Measurements from ENCODE around the gene ARMC3. TPM values are rescaled to one million over a fixed set of nuclear protein-coding genes. Genes with fewer than 3 reads are reported as not detected.

ARMC3 gene
- total RNA-seq, 1 donor from 2014 or later, result 1.5 TPM

DNA sequence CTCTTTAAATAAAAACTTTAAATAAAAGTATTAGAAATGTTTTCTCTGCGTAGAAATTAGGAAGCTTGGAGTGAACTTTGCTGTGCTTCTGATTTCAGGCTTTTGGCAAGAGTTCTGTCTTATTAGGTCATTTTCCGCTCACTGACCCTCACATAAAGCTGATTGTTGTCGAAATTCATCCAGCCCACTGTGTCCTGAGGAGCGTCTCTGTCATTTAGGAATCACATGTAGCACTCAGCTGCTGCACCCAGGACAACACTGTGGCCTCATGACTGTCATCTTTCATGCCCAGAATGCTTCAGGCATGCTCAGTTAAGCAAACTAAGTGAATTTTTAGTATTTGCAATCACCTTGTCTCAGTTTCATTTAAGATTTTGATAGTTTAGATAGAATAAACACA, 109.7 kb downstream of the ARMC3 start:
- H3K4me3 Mint-ChIP-seq, result no peak overlapping the region
- H3K4me1 Mint-ChIP-seq, result peaks cover 15% of the 10 kb centered on the region
- DNase-seq (ENCODE audit: low read depth, low spot score), result no peak
- H3K27ac Mint-ChIP-seq (ENCODE audit: unreplicated experiment), result no peak overlapping the region
- H3K36me3 Mint-ChIP-seq (ENCODE audit: low read depth), result no peaks in the 10 kb centered on the region
- TF ChIP-seq, protein P1, sequence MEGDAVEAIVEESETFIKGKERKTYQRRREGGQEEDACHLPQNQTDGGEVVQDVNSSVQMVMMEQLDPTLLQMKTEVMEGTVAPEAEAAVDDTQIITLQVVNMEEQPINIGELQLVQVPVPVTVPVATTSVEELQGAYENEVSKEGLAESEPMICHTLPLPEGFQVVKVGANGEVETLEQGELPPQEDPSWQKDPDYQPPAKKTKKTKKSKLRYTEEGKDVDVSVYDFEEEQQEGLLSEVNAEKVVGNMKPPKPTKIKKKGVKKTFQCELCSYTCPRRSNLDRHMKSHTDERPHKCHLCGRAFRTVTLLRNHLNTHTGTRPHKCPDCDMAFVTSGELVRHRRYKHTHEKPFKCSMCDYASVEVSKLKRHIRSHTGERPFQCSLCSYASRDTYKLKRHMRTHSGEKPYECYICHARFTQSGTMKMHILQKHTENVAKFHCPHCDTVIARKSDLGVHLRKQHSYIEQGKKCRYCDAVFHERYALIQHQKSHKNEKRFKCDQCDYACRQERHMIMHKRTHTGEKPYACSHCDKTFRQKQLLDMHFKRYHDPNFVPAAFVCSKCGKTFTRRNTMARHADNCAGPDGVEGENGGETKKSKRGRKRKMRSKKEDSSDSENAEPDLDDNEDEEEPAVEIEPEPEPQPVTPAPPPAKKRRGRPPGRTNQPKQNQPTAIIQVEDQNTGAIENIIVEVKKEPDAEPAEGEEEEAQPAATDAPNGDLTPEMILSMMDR (conservative IDR thresholded peaks at IDR 0.05), result no peak
- H3K27me3 Mint-ChIP-seq (ENCODE audit: low read depth), result no peaks in the 10 kb centered on the region
- H3K9me3 Mint-ChIP-seq, result peaks cover 3% of the 10 kb centered on the region

DNA sequence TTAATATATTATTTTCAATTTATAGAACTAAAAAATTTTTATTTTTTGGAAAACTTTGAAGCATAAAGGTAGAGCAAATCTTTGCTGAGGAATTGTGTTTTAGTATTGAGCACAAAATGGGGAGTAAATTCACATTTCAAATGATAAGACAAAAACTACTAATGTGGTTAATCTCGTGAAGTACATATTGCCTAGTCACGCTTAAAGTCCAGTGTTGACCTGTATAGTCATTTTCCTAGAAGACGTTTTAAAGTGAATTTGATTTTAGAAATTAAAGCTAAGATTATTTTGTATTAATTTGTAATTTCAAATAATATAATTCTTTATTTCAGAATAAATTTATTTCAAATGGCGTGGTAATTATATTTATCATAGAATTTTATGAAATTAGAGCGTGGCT, 110.3 kb downstream of the ARMC3 start:
- peaks cover 15% of the 10 kb centered on the region for H3K4me1 Mint-ChIP-seq
- no peaks in the 10 kb centered on the region for H3K27me3 Mint-ChIP-seq (ENCODE audit: low read depth)
- H3K9me3 Mint-ChIP-seq, result peaks cover 3% of the 10 kb centered on the region
- no peak for DNase-seq (ENCODE audit: low read depth, low spot score)
- TF ChIP-seq, protein P1 (conservative IDR thresholded peaks at IDR 0.05), result no peak
- no peak overlapping the region for H3K4me3 Mint-ChIP-seq
- H3K27ac Mint-ChIP-seq (ENCODE audit: unreplicated experiment), result no peak overlapping the region
- no peaks in the 10 kb centered on the region for H3K36me3 Mint-ChIP-seq (ENCODE audit: low read depth)

DNA sequence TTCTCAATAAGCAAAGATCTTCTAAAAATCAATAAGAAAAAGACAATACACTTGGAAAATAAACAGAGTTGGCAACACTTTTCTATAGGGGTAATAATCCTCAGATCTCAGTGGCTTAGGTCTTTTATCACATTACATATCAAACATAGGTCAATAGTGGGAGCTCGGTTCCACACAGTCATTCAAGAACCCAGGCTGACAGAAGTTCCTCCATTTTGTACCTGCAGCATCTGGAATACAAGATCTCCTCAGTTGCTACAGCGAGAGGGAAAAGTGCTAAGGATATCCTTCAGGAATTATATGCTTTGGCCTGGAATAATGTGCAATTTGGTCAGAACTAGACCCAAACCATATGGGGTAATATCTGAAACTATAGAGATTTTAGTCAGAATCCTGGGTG, 112.1 kb downstream of the ARMC3 start:
- Mint-ChIP-seq H3K27me3 (ENCODE audit: low read depth) (no peaks in the 10 kb centered on the region), H3K36me3 (ENCODE audit: low read depth) (no peaks in the 10 kb centered on the region), H3K4me3 (no peak overlapping the region), H3K4me1 (peaks cover 15% of the 10 kb centered on the region), H3K9me3 (peaks cover 3% of the 10 kb centered on the region), H3K27ac (ENCODE audit: unreplicated experiment) (no peak overlapping the region)
- no peak for DNase-seq (ENCODE audit: low read depth, low spot score)
- TF ChIP-seq, protein P1 (conservative IDR thresholded peaks at IDR 0.05), result no peak

GRCh38 chr10:23046027-23046426, 118.2 kb downstream of the ARMC3 start:
- no peaks in the 10 kb centered on the region for H3K9me3 Mint-ChIP-seq
- H3K27ac Mint-ChIP-seq (ENCODE audit: unreplicated experiment), result no peak overlapping the region
- peaks cover under 1% of the 10 kb centered on the region for H3K4me1 Mint-ChIP-seq
- no peak for DNase-seq (ENCODE audit: low read depth, low spot score)
- TF ChIP-seq, protein P1 (conservative IDR thresholded peaks at IDR 0.05), result no peak
- H3K36me3 Mint-ChIP-seq (ENCODE audit: low read depth), result no peaks in the 10 kb centered on the region
- no peak overlapping the region for H3K4me3 Mint-ChIP-seq
- no peaks in the 10 kb centered on the region for H3K27me3 Mint-ChIP-seq (ENCODE audit: low read depth)

- DNase-seq (ENCODE audit: low read depth, low spot score), result no peak
- no peaks in the 10 kb centered on the region for H3K36me3 Mint-ChIP-seq (ENCODE audit: low read depth)
- no peak overlapping the region for H3K27ac Mint-ChIP-seq (ENCODE audit: unreplicated experiment)
- no peak overlapping the region for H3K4me3 Mint-ChIP-seq
- TF ChIP-seq, protein P1 (conservative IDR thresholded peaks at IDR 0.05), result no peak
- H3K4me1 Mint-ChIP-seq, result peaks cover 10% of the 10 kb centered on the region
- no peaks in the 10 kb centered on the region for H3K9me3 Mint-ChIP-seq
- no peaks in the 10 kb centered on the region for H3K27me3 Mint-ChIP-seq (ENCODE audit: low read depth)
These were observed 119.6 kb downstream of the ARMC3 start for GRCh38 chr10:23047201-23048050.
